ENCODE measurements around the gene TMCO4. TPM values are rescaled to one million over a fixed set of nuclear protein-coding genes. Genes with fewer than 3 reads are reported as not detected.

TMCO4 gene
- total and polyA plus RNA-seq, 2 donors (not counting 3 experiments of a cell fraction or from before 2014, with no cell fraction given) = 7.6 to 10.3 TPM

DNA sequence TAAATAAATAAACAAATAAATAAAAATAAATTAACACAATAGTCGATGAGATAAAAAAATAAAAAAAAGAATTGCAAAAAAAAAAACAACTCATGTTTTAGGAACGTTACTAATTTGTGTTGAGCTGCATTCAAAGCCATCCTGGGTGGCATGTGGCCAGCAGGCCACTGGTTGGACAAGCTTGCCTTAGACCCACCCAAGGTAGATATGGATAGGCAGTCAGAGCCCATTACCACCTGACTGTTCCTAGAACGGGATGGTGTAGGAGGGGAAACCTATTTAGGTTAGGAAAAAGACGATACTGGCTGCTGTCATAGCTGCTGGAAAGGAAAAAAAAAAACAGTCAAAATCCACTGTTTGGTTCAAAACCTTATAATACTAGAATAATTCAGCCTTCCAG lies 94.3 kb downstream of the TMCO4 start:
- no peak overlapping the region for H3K9ac ChIP-seq (replicated peaks; ENCODE audit: extremely low read depth, insufficient read depth, low read length)
- H3K4me1 ChIP-seq (ENCODE audit: control insufficient read depth, extremely low read depth, insufficient read depth, low read length) = no peaks in the 10 kb centered on the region
- no peaks in the 10 kb centered on the region for H3K9me3 ChIP-seq (replicated peaks; ENCODE audit: control insufficient read depth, insufficient read depth, low read length)
- no peak for FAIRE-seq
- no peaks in the 10 kb centered on the region for H3K9me1 ChIP-seq (replicated peaks; ENCODE audit: control insufficient read depth, extremely low read depth, insufficient read depth, low read length)
- H3K79me2 ChIP-seq (ENCODE audit: control insufficient read depth, insufficient read depth, low read length) = no peaks in the 10 kb centered on the region
- H4K20me1 ChIP-seq (replicated peaks; ENCODE audit: control insufficient read depth, extremely low read depth, insufficient read depth, low read length) = no peaks in the 10 kb centered on the region
- no peak overlapping the region for H3K4me3 ChIP-seq (replicated peaks in 1 of 3; ENCODE audit: insufficient read depth in 1 of 3, low read depth in 1 of 3, low read length in 3 of 3)
- ChIA-PET CTCF (interaction anchor here (1.5 to 8.6 kb wide), 7 partner anchors 7 to 106 kb away, joined by 4 to 200 read pairs (median 12); partner anchors contain the start of gene HTR6), POLR2A (interaction anchor here (0.7 kb wide), 1 partner anchor 61 kb away, joined by 3 read pairs; no protein-coding TSS in a partner anchor)
- no TSS peak for BruUV-seq (replicated peaks)
- H3K27me3 ChIP-seq (ENCODE audit: control insufficient read depth in 2 of 2, insufficient read depth in 2 of 2, low read length in 2 of 2) = no peaks in the 10 kb centered on the region
- no peak overlapping the region for H3K27ac ChIP-seq (ENCODE audit: insufficient read depth, low read depth, low read length)
- H3K4me2 ChIP-seq (ENCODE audit: insufficient read depth, low read length) = no peak overlapping the region
- no peak for DNase-seq (ENCODE audit: low read depth, low spot score)
- TF ChIP-seq POLR2AphosphoS5 (IDR thresholded peaks at IDR 0.05; ENCODE audit: insufficient read depth, low read depth, low read length) (no peak), FOS (IDR thresholded peaks at IDR 0.05; ENCODE audit: borderline replicate concordance, insufficient read depth, low read length) (no peak), GATA2 (IDR thresholded peaks at IDR 0.05; ENCODE audit: insufficient read depth, insufficient read length, low read depth, low read length) (no peak), EZH2 (IDR thresholded peaks at IDR 0.05; ENCODE audit: borderline replicate concordance, low read depth, low read length, severe bottlenecking) (no peak), MYC (IDR thresholded peaks at IDR 0.05; ENCODE audit: low read depth, low read length) (no peak), POLR2A (IDR thresholded peaks at IDR 0.05; ENCODE audit: low read depth, low read length) (no peak), JUN (IDR thresholded peaks at IDR 0.05; ENCODE audit: borderline replicate concordance, insufficient read depth, insufficient read length, low read depth) (no peak)
- TF ChIP-seq, protein P1, sequence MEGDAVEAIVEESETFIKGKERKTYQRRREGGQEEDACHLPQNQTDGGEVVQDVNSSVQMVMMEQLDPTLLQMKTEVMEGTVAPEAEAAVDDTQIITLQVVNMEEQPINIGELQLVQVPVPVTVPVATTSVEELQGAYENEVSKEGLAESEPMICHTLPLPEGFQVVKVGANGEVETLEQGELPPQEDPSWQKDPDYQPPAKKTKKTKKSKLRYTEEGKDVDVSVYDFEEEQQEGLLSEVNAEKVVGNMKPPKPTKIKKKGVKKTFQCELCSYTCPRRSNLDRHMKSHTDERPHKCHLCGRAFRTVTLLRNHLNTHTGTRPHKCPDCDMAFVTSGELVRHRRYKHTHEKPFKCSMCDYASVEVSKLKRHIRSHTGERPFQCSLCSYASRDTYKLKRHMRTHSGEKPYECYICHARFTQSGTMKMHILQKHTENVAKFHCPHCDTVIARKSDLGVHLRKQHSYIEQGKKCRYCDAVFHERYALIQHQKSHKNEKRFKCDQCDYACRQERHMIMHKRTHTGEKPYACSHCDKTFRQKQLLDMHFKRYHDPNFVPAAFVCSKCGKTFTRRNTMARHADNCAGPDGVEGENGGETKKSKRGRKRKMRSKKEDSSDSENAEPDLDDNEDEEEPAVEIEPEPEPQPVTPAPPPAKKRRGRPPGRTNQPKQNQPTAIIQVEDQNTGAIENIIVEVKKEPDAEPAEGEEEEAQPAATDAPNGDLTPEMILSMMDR (IDR thresholded peaks at IDR 0.05; ENCODE audit: extremely low read depth in 1 of 2, insufficient read depth in 1 of 2, low read depth in 1 of 2, low read length in 2 of 2) = no peak
- TF ChIP-seq, protein P2, sequence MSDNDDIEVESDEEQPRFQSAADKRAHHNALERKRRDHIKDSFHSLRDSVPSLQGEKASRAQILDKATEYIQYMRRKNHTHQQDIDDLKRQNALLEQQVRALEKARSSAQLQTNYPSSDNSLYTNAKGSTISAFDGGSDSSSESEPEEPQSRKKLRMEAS (IDR thresholded peaks at IDR 0.05; ENCODE audit: insufficient read depth, insufficient read length) = no peak
- H3K36me3 ChIP-seq (ENCODE audit: control insufficient read depth in 2 of 2, extremely low read depth in 1 of 2, insufficient read depth in 2 of 2, low read length in 2 of 2) = no peaks in the 10 kb centered on the region
- no peak overlapping the region for H2AFZ ChIP-seq (ENCODE audit: low read depth, low read length)
- intact Hi-C loops (cut with micrococcal nuclease) (no loop called here), dilution Hi-C loops (cut with MboI; ENCODE audit: extremely low pct_ligation_motif_present, low sequenced_read_pairs) (no loop called here)
